T follicular helper cell (primary cell): ENCODE measurements around the gene STRN3.
"Not testable (repeated sequence)": the region's sequence is repeated elsewhere in the genome, so short reads cannot be mapped to it uniquely, and the experiment has no call there.

Source experiments
- DNase-seq: peaks from one replicate; pipeline ENCODE4 v3.0.0-alpha.2; 2020; ENCODE audit warnings: low read depth

The STRN3 gene

DNA sequence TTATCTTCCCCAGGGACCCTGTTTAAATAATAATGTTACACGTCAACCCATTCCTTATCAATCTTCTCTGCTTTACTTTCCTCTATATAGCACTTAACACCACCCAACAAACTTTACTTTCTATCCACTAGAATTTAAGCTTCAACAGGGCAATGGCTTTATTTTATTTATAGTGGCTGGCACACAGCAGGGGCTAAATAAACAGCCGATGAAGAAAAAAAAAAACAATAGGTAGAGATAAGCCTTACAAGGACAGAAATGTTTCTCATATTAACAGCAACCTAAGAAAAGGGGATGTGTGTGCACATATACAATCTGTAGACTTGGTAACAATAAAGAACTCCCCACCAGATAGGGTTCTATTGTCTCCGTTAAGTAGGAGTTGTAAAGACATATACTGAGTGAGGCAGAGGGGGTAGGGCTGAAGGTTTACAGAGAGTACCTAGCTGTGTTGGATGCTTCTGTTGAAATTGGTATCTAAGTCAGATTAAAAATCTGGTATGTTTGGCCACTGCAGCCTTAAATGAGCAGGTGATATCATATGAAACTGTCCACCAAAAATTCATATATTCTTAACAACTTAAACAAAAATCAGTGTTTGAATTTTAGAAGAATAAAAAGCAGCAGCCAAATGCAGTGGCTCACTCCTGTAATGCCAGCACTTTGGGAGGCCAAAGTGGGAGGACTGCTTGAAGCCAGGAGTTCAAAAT, 25.4 kb downstream of the STRN3 start:
- DNase-seq: no peak

DNA sequence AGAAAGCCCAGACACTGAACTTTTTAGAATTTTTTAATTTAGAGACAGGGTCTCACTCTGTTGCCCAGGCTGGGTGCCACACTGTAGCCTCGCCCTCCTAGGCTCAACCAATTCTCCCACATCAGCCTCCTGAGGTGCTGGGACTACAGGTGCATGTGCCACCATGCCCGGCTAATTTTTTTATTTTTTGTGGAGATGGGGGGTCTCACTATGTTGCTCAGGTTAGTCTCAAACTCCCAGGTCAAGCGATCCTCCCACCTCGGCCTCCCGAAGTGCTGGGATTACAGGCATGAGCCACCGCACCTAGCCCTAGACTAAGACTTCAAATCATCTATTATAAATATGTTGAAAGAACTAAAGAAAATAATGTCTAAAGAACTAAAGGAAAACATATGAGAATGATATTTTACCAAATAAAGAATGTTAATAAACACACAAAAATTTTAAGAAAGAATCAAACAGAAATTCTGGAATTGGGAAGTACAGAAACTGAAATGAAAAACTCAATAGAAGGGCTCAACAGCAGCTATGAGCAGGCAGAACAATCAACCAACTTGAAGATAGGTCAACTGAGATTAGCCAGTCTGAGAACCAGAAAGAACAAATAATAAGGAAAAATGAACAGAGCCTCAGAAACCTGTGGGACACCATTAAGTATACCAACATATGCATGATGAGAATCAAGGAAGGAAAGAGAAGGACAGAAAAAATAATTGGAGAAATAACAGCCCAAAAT, 27.0 kb downstream of the STRN3 start:
- no peak for DNase-seq

DNA sequence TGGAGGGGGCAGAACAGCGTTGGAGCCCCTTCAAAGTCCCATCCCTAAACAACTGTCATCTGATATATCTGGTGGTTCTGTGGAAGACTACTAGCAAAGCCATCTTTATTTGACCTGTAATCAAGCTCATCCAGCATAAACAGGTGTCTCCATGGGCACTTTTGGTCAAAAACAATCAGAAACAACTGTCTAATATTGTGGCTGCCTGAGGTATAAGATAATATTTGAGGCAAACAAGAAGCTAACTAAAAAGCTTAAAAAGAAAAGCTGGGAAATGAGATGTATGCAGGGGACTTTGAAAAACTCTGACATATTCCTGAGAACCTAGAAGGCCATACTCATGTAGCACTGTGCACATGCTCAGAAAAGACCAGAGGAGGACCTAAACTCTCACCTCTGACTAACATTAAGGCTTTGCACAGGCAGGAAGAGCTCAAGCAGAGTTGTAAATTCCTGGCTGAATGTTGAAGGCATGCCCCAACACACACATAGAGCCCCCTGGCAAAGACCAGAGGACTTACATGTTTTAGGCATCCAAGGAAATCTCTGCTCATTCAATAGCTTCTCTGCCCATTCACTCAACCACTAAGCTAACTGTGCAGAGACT, 28.0 kb downstream of the STRN3 start:
- no peak for DNase-seq

DNA sequence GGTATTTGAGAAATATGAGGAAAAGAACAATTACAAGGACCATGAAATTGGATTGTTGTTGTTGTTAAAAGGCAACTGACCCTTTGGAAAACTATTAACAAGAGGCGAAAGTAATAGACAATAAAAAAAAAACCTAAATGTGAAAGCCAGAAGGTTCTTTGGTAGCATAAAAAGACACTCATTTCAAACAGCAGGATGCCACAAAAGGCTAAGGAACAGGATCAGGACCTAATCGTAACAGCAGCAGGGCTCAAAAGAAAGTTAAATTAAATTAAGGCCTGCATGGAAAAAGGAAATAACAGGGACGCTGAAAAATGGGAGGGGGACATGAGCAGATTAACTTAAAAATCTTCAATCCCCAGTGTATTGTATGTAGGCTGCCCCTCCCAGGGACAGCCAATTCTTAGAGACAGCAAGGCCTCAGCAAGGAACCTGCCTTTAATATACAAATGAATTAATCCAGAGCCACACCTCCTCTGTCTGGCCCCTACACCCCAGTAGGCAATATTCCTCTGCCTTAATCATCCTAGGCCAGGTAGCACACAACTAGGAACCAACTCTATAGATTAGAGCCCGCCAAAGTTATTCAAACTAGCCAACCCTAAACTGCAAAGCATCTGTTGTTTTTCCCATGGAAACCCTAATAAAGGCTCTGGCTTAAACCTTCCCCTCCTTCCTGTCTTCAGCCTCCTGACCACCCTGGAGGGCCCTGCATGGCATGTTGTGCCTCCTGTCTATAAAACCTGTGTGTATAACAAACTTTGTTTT, 29.1 kb downstream of the STRN3 start:
- no peak for DNase-seq

DNA sequence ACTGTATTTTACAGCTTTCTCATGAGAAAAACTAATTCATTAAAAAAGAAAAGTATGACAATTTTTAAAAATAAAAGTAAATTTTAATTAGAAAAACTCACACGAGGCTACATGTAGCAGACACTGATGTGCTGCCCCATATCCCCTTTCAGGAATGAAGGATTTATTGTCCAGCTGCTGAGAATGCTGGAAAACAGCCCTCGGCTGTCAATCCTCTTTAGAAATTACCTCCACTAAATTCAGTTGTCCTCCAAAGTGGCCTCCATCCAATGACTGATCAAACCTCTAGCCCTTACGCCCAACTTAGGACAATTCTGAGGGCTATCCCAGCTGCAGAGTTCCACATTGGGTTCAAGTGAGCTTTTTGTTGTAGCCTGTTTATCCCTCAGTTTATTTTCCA, 30.5 kb downstream of the STRN3 start:
- DNase-seq: no peak

DNA sequence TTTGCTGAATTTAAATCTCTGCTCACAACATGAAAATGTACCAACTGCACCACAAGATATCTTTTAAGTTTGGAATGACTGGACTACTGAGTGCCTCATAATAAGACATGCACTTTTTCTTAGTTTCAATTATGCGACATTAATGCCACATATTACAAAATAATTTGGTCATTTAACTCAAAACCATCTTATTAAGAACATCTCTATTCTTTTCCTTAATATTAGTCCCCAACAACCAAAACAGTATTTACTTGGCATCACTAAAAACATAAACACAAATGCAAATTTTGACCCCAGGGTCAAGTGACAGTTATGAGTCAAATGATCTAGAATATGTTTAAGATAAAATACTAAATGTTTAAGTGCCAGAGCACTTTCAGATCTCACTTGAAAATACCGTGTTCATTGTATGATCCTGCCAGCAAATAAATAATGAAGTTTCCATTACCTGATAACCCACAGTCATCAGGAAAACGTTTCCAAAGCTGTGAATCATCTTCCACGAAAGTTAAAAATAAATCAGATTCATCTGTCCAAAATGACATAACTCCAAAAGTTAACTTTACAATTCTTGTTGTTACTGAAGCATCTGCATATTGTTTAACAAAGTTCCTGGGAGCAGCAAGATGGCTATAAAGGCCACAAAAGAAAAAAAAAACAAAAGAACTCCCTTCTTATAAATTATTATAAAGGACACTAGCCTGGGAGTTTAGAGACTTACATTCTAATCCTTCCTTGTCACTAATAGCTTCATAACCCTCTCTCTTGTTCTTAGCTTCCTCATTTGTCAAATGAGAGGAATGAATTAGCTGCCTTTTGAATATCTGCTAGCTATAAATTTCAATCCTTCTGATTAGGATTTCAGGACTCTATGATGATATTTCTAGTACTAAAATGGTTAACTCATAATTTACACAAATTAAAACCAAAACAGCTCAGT, 31.2 kb downstream of the STRN3 start:
- no peak for DNase-seq

DNA sequence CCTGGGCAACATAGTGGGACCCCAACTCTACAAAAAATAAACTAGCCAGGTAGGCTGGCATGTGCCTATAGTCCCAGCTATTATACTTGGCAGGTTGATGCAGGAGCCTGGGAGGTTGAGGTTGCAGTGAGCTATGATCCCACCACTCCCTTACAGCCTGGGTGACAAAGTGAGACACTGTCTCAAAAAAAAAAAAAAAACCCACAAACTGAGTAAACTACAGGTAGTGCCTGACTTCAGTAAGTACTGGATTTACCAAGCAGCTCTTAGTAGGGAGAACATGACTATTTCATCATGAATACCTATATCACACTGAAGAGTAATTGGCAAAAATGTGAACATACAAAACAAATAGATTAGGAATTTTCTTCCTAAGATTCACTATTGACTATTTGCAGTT, 33.1 kb downstream of the STRN3 start:
- no peak for DNase-seq

DNA sequence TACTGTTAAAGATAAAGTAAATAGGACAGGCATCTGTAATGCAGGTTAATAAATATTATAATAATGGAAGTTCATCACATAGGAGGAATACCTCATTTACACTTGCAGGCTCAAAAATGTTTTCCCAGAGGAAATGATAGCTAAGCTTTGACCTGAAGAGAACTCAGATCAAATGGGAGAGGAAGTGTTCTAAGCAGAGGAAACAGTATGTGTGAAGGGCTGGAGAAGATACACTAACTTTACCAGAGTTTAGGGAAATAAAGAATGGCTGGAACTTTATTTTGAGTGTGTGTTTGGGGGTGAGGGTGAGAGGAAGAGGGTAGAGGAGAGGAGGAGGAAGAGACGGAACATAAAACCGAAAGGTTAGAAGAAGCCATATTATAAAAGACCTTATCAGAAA, 34.8 kb downstream of the STRN3 start:
- no peak for DNase-seq

DNA sequence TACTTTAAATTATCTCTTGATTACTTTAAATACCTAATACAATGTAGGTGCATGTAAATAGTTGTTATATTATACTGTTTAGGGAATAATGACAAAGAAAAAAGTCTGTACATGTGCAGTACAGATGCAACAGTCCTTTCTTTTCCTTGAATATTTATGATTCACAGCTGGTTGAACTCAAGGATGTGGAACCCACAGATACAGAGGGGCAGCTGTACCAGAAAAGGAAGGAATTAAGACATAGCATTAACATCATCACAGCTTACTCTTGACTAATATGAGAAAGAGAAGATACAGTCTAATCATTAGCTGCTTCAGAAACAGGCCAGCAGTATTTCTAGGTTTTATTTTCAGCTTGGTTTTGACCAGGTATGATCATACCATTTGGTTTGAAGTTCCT, 35.4 kb downstream of the STRN3 start:
- DNase-seq: no peak

DNA sequence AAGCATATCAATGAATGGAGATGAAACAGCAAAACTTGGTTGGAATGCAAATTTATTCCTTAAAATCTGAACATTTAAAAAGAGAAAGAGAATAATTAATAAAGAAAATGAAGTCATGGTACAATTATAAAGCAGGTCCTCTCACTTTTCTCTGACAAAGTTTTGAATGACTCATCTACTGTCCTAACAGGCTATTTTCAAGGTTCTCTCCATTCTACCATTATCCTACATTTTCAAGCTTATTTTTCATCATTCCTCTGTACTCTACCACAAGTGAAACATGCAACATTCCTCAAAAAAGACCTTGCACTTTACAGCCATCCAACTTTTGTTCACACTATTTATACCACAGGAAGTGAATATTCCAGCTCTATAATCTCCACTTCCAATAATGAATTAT, 37.7 kb downstream of the STRN3 start:
- no peak for DNase-seq

DNA sequence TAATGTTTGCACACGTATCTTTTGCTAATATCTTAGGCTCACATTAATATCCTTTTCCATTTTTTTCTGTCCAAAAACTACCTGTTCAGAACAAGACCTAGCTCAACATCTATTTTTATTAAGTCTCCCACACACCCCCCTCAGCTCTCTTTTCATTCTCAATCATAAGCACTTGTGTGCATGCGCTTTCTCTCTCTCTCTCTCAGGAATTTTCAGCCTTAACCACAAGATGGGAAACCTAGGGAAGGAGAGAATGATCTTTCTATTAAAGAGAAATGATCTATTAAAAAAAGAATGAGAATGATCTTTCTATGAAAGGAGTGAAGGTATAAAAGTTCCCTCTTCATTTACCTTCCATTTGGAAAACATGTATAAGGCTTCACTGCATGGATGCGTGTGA, 40.4 kb downstream of the STRN3 start:
- no peak for DNase-seq

DNA sequence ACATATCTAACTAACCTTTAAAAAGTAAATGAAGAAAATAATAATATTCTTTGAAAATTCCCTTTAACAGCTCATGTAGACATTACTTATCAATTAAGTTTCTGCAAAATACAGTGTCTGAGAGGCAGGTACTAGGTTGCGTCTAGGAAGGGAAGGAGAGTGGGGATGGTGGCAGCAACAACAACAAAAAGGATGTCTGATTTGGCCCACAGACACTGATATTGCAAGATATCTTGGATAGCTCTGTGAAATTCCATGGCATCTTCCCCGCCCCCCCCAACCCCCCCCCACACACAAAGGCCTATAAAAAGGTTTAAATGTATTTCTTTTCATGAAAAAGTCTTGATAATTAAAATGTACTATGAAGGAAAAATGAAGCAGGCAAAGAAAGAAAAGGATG, 42.3 kb downstream of the STRN3 start:
- no peak for DNase-seq

DNA sequence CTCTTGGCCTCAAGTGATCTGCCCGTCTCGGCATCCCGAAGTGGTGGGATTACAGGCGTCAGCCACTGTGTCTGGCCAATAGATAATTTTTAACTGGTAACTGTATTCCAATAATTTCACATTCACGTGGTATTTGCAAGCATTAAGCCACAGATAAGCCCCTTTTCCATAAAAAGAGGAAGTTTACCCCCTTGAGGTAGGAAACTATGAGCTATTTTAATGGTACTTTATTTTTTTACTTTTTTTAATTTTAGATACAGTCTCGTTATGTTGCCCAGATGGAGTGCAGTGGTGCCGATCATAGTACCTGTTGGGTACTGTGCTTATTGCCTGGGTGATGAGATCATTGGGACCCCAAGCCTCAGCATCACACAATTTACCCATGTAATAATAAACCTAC, 43.6 kb downstream of the STRN3 start:
- DNase-seq: no peak

DNA sequence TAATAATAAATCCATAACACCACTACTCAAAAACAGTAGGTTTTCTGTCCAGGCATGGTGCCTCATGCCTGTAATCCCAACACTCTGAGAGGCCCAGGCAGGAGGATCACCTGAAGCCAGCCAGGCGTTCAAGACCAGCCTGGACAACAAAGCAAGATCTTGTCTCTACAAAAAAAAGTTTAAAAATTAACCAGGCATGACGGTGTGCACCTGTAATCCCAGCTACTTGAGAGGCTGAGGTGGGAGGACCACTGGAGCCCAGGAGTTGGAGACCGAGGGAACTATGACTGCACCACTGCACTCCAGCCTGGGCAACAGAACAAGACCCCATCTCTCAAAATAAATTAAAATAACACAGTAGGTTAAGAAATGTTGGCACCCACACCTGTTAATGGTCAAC, 45.2 kb downstream of the STRN3 start:
- no peak for DNase-seq

DNA sequence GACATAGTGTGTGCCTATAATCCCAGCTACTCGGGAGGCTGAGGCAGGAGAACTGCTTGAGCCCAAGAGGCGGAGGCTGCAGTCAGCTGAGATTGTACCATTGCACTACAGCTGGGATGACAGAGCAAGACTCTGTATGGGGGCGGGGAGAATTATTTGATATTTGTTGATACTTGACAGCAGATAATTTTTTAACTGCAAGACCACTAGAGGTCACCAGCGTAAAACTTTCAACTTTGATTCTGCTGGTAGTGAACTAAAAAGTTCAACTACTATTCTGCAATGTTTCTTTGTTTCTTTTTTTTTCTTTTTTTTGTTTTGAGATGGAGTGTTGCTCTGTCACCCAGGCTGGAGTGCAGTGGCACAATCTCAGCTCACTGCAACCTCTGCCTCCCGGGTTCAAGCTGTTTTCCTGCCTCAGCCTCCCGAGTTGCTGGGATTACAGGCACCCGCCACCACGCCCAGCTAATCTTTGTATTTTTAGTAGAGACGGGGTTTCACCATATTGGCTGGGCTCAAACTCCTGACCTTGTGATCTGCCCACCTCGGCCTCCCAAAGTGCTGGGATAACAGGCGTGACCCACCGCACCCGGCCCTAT, 46.0 kb downstream of the STRN3 start:
- DNase-seq: peak; percentile 23

DNA sequence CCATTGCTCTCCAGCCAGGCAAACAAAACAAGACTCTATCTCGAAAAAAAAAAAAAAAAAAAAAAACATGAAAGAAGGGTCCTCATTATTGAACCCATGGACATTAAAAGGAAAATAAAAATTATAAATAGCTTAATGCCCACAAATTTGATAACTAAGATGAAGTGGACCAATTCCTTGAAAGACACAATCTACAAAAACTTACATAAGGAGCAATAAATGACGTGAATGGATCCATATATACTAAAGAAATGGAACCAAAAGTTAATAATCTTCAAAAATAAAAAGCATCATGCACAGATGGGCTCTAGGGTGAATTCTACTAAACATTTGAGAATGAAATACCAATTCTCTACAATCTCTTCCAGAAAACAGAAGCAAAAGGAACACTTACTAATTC, 48.4 kb downstream of the STRN3 start:
- no peak for DNase-seq

DNA sequence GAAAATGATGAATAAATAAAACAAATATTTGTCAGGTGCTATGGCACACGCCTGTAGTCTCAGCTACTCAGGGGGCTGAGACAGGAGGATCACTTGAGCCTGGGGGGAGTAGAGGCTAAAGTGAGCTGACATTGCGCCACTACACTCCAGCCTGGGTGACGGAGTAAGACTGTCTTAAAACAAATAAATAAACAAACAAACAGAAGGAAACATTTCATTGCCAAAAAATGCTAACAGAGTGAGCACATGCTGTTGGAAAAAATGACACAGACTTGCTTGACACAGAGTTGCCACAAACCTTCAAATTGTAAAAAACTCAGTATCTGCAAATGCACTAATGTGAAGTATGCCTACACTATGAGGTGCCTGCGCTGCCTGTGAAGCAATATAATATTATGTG, 51.6 kb downstream of the STRN3 start:
- no peak for DNase-seq

DNA sequence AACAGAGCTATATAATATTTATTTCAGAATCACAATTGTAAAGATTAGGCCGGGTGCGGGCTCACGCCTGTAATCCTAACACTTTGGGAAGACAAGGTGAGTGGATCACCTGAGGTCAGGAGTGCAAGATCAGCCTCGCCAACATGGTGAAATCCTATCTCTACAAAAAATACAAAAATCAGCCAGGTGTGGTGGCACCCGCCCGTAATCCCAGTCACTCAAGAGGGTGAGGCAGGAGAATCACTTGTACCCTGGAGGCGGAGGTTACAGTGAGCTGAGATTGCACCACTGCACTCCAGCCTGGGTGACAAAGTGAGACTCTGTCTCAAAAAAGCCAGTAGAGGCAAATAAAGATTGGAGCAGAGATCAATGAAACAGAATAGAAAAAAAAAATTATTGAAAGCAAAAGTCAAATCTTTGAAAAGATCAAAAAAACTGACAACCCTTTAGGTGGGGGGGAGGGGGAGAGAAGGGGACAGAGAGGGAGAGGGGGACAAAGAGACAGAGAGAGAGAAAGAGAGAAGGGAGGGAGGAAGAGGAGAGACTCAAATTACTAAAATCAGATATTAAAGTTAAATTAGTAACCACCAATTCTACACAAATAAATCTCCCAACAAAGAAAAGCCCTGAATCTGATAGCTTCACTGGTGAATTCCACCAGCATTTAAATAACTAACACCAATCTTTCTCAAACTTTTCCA, 53.1 kb downstream of the STRN3 start:
- no peak for DNase-seq

DNA sequence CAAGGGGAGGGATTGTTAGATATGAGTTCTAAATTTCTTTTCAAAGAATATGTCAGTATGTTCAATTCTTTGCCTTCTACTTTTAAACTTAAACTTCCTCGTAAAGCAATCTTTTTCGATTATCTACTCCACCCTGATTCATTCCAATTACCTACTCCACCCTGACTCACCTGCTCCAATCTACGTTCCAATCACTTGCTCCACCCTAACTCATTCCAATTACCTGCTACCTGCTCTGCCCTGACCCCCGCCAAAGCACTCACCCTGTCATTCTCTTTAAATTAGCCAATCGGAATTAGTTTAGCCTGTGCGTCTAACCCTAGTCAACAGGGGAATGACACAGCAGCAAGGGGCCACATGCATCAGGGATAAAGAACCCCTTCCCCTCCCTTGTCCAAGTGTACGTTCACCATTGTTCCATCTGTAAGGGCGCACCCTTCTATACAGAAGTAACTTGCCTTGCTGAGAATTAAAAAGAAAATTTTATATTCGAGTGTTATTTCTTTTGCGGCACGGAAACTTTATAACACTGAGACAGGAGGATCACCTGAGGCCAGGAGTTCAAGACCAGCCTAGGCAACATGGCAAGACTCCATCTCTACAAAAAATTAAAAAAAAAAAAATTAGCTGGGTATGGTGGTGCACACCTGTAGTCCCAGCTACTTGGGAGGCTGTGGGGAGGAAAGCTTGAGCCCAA, 54.0 kb downstream of the STRN3 start:
- not testable (repeated sequence) for DNase-seq

DNA sequence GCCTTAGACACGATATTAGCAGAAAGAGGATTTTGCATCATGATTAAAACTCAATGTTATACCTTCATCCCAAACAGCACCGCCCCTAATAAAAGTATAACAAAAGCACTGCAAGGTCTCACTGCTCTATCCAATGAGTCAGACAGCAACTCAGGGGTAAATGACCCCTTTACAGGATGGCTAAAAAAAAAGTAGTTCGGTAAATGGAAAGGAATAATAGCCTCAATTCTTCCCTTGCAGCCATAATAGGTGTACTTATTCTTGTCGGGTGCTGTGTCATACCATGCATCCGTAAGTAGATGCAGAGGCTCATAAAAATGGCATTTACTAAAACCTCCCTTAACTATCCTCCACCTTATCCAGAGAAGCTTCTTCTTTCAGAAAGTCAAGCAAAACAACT, 54.6 kb downstream of the STRN3 start:
- no peak for DNase-seq
